ENCODE measurements around the gene C1orf226.
A peak's percentile ranks its signal among the peaks of the same experiment; 100 is the strongest.

The C1orf226 gene

GRCh38 chr1:162386292-162387225 lies 5.0 kb downstream of the C1orf226 start:
- no peak for FAIRE-seq

- FAIRE-seq = no peak
Measured at GRCh38 chr1:162387226-162388082, 5.9 kb downstream of the C1orf226 start.

DNA sequence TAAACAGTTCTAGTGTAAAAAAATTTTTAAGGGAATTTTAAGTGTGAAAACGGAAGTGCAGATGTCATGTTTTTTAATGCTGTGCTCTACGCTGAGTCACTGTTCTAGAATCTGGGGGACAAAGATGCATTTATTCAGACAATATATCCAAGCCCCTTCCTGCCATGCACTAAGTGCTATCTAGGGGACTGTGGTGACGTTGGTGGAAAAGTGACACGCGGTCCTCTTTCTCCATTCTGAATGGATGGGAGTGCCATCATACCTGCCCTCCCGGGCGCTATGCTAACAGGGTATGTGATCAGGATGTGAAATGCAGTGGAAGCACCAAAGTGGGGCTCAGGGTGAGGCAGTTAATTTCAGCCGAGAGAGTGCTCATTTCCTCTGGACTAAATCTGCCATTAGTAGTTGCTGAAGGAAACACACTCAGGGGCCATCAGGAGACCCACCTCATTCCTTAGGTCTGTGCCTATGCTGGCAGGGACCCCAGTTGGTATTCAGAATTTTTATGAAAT lies 6.6 kb downstream of the C1orf226 start:
- FAIRE-seq = no peak

- no peak for FAIRE-seq
Measured at GRCh38 chr1:162388615-162389014, 7.1 kb downstream of the C1orf226 start.

GRCh38 chr1:162389021-162389818 lies 7.7 kb downstream of the C1orf226 start:
- FAIRE-seq = no peak

- no peak for FAIRE-seq
Measured at GRCh38 chr1:162389971-162390370, 8.4 kb downstream of the C1orf226 start.

- FAIRE-seq = no peak
Measured at GRCh38 chr1:162390396-162391185, 9.1 kb downstream of the C1orf226 start.

- FAIRE-seq = peak; percentile 78
Measured at GRCh38 chr1:162391790-162392563, 10.4 kb downstream of the C1orf226 start.

- FAIRE-seq = no peak
Measured at GRCh38 chr1:162396201-162396906, 14.8 kb downstream of the C1orf226 start.

DNA sequence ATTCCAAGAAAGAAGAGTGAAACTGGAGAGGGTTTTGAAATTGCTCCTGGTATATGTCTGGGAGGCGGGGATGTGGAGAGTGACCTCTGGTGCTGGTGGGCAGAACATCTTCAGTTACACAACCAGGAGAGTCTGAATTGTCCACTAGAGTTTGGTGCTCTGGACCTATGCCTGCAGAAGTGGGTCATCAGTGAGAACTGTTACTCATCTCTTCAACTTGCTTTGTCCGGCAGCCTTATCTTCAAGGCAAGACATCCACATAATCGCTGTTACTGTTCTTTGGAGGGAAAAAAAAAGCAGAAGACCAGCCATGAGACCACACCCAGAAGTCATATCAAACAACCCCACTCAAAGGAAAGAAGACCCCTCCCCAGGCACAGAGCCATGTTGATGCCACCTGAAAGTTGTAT lies 15.5 kb downstream of the C1orf226 start:
- FAIRE-seq = no peak

DNA sequence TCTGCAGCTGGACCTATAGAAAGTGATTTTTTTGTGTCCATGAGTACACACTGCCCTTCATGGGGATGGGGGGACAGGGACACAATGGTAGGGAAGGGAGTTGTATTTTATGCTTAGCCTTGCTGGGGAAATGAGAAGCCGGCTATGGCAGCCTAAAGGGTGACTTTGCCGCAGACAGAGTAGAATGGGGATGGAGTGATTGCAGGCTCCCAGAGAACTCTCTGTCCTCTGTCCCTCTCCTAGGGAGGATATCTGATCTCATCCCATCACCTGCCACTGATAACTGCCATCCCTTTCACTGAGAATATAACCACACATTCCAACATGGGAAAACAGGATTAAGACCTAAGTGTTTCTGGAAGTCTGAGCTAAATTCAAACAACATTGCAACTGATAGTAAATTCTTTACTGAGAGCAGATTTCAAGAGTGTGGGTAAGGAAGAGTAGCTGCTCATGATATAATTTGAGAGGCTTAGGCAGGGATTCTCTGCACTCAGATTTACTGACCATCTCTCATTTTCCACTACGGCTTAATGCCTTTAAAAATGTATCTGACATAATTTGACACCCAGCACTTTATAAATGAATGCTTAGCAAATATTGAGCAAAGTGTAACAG lies 16.5 kb downstream of the C1orf226 start:
- no peak for FAIRE-seq

DNA sequence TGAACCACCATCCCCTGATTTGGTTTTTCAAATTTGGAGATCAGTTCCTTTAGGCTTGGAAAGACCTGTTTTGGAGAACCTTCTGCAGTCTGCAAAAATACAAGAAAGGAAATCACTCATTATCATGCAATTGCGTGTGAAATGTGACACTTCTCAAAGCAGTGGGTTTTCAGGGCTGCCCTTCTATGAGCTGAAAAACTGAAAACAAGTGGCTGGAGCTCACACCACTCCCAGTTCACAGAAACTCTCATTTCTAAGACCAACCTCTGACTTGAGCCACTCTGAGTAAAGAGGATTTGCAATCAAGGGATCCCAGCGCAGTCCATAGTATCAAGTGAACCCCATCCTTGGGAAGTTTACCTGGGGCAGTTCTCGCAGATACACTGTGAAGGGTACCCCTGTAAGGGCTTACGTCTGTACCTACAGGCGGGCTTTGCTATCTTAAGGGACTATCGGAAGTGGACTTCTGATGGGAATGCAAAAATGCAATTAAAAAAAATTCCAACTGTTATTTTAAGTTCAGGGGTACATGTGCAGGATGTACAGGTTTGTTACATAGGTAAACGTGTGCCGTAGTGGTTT lies 17.6 kb downstream of the C1orf226 start:
- FAIRE-seq = no peak

- no peak for FAIRE-seq
Measured at GRCh38 chr1:162400790-162401355, 19.3 kb downstream of the C1orf226 start.

DNA sequence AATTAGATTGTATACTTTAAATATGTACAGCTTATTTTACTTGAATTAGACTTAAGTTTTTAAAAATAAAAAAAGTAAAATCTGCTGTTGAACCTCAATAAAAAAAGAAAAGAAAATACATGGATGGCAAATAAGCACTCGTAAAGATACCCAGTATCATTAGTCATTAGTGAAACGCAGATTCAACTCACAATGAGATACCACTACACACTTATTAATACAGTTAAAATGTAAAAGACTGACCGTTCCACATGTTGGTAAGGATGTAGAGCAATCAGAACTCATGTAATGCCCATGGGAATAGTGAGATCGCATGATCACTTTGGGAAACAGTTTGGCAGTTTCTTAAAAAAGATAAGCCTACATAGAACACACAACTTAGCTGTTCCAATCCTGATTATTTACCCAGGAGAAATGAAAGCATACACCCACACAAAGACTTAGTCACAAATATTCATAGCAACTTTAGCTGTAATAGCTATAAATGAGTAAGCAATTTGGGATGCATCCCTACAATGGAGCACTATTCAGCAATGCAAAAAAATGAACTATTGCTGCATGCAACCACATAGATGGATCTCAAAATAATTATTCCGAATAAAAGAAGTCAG lies 23.1 kb downstream of the C1orf226 start:
- FAIRE-seq = no peak

GRCh38 chr1:162405800-162406199 lies 24.3 kb downstream of the C1orf226 start:
- FAIRE-seq = no peak

DNA sequence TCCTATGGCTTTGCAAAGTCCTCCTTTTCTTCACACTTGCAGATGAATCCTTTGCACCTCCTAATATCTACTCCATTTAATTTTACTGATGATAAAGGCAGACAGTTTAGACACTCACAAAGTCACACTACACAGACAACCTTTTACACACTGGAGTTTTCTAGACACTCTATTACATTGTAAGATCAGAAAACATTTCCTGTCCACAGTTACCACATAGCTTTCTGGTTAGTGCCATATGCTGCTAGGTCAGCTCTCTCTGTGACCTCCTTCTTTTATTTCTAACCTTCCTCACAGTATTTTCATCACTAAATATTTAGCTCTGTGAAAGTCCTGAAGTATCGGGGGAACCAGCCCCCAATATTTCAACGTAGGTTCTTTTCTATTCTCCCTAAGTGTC lies 25.3 kb downstream of the C1orf226 start:
- FAIRE-seq = no peak

GRCh38 chr1:162407539-162407938 lies 26.0 kb downstream of the C1orf226 start:
- FAIRE-seq = no peak

- FAIRE-seq = no peak
Measured at GRCh38 chr1:162412002-162412401, 30.5 kb downstream of the C1orf226 start, which contains the start of gene SH2D1B. Gene SH2D1B, minus strand, starts transcription at chr1:162412136. Its CDS starts 120 bp downstream, at chr1:162412016.
